RWPE2 (cell line): ENCODE results near the gene ZBTB20.

Experiments used
- ATAC-seq: fragments of 200-7000 bp; cut with Tn5 transposase; 3 replicates; pipeline ENCODE4 v1.9.1; 2021; ENCODE audit warnings: low read depth
- DNase-seq: peaks from one replicate; pipeline ENCODE4 v3.0.0-alpha.2; 2020; ENCODE audit warnings: low spot score
- H3K27ac ChIP-seq: fragments of 450-650 bp; 2 replicates; pipeline ENCODE4 v1.5.1; 2017; ENCODE audit warnings: mild to moderate bottlenecking; ENCODE audit not compliant: poor library complexity, severe bottlenecking
- H3K27me3 ChIP-seq: fragments of 250-450 bp; sonication (Bioruptor Pico); 2 replicates; pipeline ENCODE4 v1.5.1; 2021; ENCODE audit warnings: mild to moderate bottlenecking, moderate library complexity; ENCODE audit not compliant: insufficient read depth, poor library complexity, severe bottlenecking
- H3K36me3 ChIP-seq: fragments of 250-450 bp; sonication (Bioruptor Pico); 2 replicates; pipeline ENCODE4 v1.5.1; 2020; ENCODE audit warnings: low read depth, mild to moderate bottlenecking, moderate library complexity
- H3K4me1 ChIP-seq: fragments of 250-450 bp; sonication (Bioruptor Pico); 2 replicates; pipeline ENCODE4 v1.5.1; 2021; ENCODE audit warnings: mild to moderate bottlenecking, moderate library complexity; ENCODE audit not compliant: insufficient read depth, poor library complexity, severe bottlenecking
- H3K4me3 ChIP-seq: fragments of 250-450 bp; sonication (Bioruptor Pico); 2 replicates; pipeline ENCODE4 v1.5.1; 2021; ENCODE audit warnings: mild to moderate bottlenecking, moderate library complexity; ENCODE audit not compliant: severe bottlenecking
- H3K9me3 ChIP-seq: fragments of 250-450 bp; sonication (Bioruptor Pico); 2 replicates; pipeline ENCODE4 v1.5.1; 2021; ENCODE audit warnings: mild to moderate bottlenecking, moderate library complexity; ENCODE audit not compliant: severe bottlenecking
- TF ChIP-seq, protein P1 (sequence below): fragments of 450-650 bp; IDR thresholded peaks from one replicate; pipeline ENCODE4 v1.5.1; 2017; ENCODE audit warnings: mild to moderate bottlenecking, moderate library complexity; ENCODE audit not compliant: poor library complexity, severe bottlenecking

Gene ZBTB20

DNA sequence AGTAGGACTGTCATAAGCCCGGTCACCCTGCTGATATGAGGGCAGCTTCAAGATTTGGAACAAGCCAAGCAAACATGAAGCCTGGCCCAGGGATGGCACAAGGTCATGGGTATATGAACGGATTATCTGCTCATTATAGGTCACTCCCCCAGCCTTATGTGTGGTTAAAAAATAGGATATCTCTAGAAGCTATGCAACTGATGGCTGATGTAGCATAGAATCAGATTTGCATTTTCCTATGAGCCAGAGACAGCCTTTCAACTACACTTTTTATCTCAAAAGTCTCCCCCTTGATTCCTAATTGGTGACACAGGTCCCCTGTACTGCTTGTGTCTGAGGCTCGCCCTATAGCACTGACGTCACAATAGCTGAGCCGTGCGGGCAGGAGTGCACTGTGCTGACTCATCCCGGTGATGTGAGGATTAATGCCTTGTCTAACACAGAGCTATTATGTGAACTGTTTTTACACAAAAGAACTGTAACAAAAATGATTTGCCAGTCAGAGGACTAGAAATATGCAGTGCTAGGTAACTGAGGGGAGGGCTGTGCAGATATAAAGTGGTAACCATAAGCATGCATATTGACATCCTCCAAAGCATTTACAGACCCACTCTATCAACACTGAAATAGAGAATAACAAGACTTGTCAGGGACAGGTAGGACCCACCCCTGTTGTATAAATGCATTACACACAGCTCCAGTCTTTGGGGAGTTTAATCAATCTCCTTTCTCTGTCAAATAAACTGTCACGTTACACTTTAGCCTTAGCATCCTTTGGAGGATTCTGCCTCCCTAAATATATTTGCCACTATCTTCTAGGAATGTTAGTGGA lies 648.3 kb downstream of the ZBTB20 start:
- H3K27ac ChIP-seq = no peak overlapping the region
- no peaks in the 10 kb centered on the region for H3K36me3 ChIP-seq
- H3K9me3 ChIP-seq = no peaks in the 10 kb centered on the region
- H3K27me3 ChIP-seq = no peaks in the 10 kb centered on the region
- TF ChIP-seq, protein P1, sequence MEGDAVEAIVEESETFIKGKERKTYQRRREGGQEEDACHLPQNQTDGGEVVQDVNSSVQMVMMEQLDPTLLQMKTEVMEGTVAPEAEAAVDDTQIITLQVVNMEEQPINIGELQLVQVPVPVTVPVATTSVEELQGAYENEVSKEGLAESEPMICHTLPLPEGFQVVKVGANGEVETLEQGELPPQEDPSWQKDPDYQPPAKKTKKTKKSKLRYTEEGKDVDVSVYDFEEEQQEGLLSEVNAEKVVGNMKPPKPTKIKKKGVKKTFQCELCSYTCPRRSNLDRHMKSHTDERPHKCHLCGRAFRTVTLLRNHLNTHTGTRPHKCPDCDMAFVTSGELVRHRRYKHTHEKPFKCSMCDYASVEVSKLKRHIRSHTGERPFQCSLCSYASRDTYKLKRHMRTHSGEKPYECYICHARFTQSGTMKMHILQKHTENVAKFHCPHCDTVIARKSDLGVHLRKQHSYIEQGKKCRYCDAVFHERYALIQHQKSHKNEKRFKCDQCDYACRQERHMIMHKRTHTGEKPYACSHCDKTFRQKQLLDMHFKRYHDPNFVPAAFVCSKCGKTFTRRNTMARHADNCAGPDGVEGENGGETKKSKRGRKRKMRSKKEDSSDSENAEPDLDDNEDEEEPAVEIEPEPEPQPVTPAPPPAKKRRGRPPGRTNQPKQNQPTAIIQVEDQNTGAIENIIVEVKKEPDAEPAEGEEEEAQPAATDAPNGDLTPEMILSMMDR = no peak
- peaks cover 32% of the 10 kb centered on the region for H3K4me1 ChIP-seq
- DNase-seq (peak; percentile 87), ATAC-seq (peak; percentile 97)
- H3K4me3 ChIP-seq = no peak overlapping the region

DNA sequence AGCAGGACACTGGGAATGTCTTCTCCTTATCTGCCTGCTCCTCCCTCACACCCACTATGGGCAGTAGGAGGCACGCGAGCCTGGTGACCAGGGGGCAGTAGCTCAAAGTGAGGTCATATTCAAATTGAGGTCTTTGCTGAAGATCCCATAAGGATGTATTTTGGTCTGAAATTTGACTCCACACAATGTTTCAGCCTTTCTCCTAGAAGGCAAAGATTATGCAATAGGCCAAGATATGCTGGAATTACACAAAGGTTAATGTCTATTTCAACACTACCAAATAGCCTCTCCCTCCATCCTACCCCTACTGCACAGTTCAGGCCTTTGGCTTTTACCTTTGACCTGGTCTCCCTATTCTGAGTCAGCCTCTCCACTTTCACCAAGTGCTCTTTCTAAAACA lies 650.2 kb downstream of the ZBTB20 start:
- no peak overlapping the region for H3K4me3 ChIP-seq
- TF ChIP-seq, protein P1 = no peak
- ATAC-seq (peak; percentile 34), DNase-seq (no peak)
- H3K9me3 ChIP-seq = no peaks in the 10 kb centered on the region
- H3K27ac ChIP-seq = peak overlapping the region; percentile 45
- H3K4me1 ChIP-seq = peaks cover 32% of the 10 kb centered on the region
- no peaks in the 10 kb centered on the region for H3K36me3 ChIP-seq
- no peaks in the 10 kb centered on the region for H3K27me3 ChIP-seq

DNA sequence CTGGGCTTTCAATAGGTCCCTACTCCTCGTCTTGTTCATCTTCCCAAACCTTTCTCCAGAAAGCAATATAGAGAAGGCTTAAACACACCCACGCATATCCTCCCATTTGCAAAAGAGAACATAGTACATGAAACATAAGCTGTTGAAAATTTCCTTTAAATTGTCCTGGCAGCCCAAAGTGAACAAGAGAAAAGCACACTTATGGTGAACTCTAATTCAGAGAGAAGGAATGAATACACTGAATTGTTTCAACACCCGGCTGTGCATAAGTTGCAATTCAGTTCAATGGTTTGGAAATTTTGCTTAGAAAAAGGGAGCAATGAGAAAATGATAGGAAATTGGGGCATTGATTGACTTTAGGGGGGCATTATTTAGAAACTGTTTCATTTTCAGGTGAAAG lies 650.6 kb downstream of the ZBTB20 start:
- Histone ChIP-seq H3K4me3 (no peak overlapping the region), H3K27me3 (no peaks in the 10 kb centered on the region), H3K36me3 (no peaks in the 10 kb centered on the region), H3K9me3 (no peaks in the 10 kb centered on the region), H3K4me1 (peaks cover 32% of the 10 kb centered on the region), H3K27ac (peak overlapping the region; percentile 45)
- ATAC-seq = no peak
- DNase-seq = no peak
- TF ChIP-seq, protein P1 = no peak

- no peaks in the 10 kb centered on the region for H3K9me3 ChIP-seq
- no peak overlapping the region for H3K4me3 ChIP-seq
- peak overlapping the region; percentile 45 for H3K27ac ChIP-seq
- H3K27me3 ChIP-seq = no peaks in the 10 kb centered on the region
- peaks cover 32% of the 10 kb centered on the region for H3K4me1 ChIP-seq
- DNase-seq = no peak
- peak; percentile 48 for ATAC-seq
- H3K36me3 ChIP-seq = no peaks in the 10 kb centered on the region
- TF ChIP-seq, protein P1 = no peak
These were observed 651.1 kb downstream of the ZBTB20 start for GRCh38 chr3:114496021-114496434.

- Histone ChIP-seq H3K27ac (no peak overlapping the region), H3K36me3 (no peaks in the 10 kb centered on the region), H3K4me3 (no peak overlapping the region), H3K4me1 (peaks cover 30% of the 10 kb centered on the region), H3K9me3 (no peaks in the 10 kb centered on the region), H3K27me3 (no peaks in the 10 kb centered on the region)
- no peak for DNase-seq
- TF ChIP-seq, protein P1 = no peak
- no peak for ATAC-seq
These were observed 652.6 kb downstream of the ZBTB20 start for GRCh38 chr3:114494498-114494897.
